ENCODE results near the gene TOMM34. TPM values are rescaled to one million over a fixed set of nuclear protein-coding genes. Genes with fewer than 3 reads are reported as not detected.

TOMM34 gene
- total and polyA plus RNA-seq, 2 donors (not counting 1 experiment from before 2014, with no cell fraction given), result 15.5 to 25.6 TPM

- TF ChIP-seq EZH2 (IDR thresholded peaks at IDR 0.05; ENCODE audit: low read length, missing control alignments), result no peak
These were observed 3.4 kb upstream of the TOMM34 start for GRCh38 chr20:44963325-44964215.

DNA sequence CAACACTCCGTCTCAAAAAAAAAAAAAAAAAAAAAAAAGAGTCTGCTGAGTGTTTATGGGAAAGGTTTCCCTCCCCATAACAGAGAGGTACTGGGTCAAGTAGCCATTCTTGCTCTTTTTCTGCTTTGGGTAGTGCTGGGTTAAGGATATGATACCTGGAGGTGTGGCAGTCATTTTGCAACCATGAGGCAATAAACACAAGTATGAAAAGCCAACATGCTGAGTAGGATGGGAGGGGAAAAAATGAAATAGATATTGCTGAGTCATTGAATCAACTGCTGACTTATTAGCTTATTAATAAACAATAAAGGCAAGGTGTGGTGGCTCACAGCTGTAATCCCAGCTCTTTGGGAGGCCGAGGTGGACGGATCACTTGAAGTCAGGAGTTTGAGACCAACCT is 2.3 kb upstream of the TOMM34 start:
- Histone ChIP-seq H3K79me2 (ENCODE audit: control insufficient read depth, insufficient read depth, low read length) (peaks cover 29% of the 10 kb centered on the region), H3K27ac (ENCODE audit: insufficient read depth, low read length) (no peak overlapping the region), H3K27me3 (ENCODE audit: control insufficient read depth, insufficient read depth, low read length) (no peaks in the 10 kb centered on the region), H2AFZ (ENCODE audit: low read length) (no peak overlapping the region), H3K36me3 (ENCODE audit: control insufficient read depth, insufficient read depth, low read length) (no peaks in the 10 kb centered on the region), H3K9me3 (ENCODE audit: control insufficient read depth, insufficient read depth, low read depth, low read length) (no peaks in the 10 kb centered on the region), H4K20me1 (ENCODE audit: control insufficient read depth, extremely low read depth, insufficient read depth, low read length) (no peaks in the 10 kb centered on the region), H3K4me1 (ENCODE audit: control insufficient read depth, extremely low read depth, insufficient read depth, low read length) (peaks cover 12% of the 10 kb centered on the region), H3K4me3 (replicated peaks in 1 of 4; ENCODE audit: control extremely low read depth in 1 of 4, insufficient read depth in 1 of 4, low read depth in 3 of 4, low read length in 4 of 4) (no peak overlapping the region), H3K9ac (ENCODE audit: insufficient read depth, low read length) (no peak overlapping the region), H3K4me2 (ENCODE audit: extremely low read depth, insufficient read depth, low read length) (no peak overlapping the region)
- TF ChIP-seq, protein P1, sequence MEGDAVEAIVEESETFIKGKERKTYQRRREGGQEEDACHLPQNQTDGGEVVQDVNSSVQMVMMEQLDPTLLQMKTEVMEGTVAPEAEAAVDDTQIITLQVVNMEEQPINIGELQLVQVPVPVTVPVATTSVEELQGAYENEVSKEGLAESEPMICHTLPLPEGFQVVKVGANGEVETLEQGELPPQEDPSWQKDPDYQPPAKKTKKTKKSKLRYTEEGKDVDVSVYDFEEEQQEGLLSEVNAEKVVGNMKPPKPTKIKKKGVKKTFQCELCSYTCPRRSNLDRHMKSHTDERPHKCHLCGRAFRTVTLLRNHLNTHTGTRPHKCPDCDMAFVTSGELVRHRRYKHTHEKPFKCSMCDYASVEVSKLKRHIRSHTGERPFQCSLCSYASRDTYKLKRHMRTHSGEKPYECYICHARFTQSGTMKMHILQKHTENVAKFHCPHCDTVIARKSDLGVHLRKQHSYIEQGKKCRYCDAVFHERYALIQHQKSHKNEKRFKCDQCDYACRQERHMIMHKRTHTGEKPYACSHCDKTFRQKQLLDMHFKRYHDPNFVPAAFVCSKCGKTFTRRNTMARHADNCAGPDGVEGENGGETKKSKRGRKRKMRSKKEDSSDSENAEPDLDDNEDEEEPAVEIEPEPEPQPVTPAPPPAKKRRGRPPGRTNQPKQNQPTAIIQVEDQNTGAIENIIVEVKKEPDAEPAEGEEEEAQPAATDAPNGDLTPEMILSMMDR (conservative IDR thresholded peaks at IDR 0.05 in 1 of 2, IDR thresholded peaks at IDR 0.05 in 1 of 2; ENCODE audit: low read depth in 1 of 2, low read length in 2 of 2), result no peak
- no peak for TF ChIP-seq EZH2 (IDR thresholded peaks at IDR 0.05; ENCODE audit: low read length, missing control alignments)
- no peak for DNase-seq (ENCODE audit: low read depth in 2 of 2)

More at GRCh38 chr20:44963325-44964215, 3.4 kb upstream of the TOMM34 start:
- no peak overlapping the region for H3K4me2 ChIP-seq (ENCODE audit: extremely low read depth, insufficient read depth, low read length)
- H3K79me2 ChIP-seq (ENCODE audit: control insufficient read depth, insufficient read depth, low read length), result peaks cover 30% of the 10 kb centered on the region
- no peak overlapping the region for H3K4me3 ChIP-seq (replicated peaks in 1 of 4; ENCODE audit: control extremely low read depth in 1 of 4, insufficient read depth in 1 of 4, low read depth in 3 of 4, low read length in 4 of 4)
- no peak for DNase-seq (ENCODE audit: low read depth in 2 of 2)
- H3K9me3 ChIP-seq (ENCODE audit: control insufficient read depth, insufficient read depth, low read depth, low read length), result no peaks in the 10 kb centered on the region
- no peak overlapping the region for H2AFZ ChIP-seq (ENCODE audit: low read length)
- H3K27me3 ChIP-seq (ENCODE audit: control insufficient read depth, insufficient read depth, low read length), result no peaks in the 10 kb centered on the region
- no peak overlapping the region for H3K9ac ChIP-seq (ENCODE audit: insufficient read depth, low read length)
- no peak overlapping the region for H3K27ac ChIP-seq (ENCODE audit: insufficient read depth, low read length)
- H4K20me1 ChIP-seq (ENCODE audit: control insufficient read depth, extremely low read depth, insufficient read depth, low read length), result no peaks in the 10 kb centered on the region
- H3K36me3 ChIP-seq (ENCODE audit: control insufficient read depth, insufficient read depth, low read length), result no peaks in the 10 kb centered on the region
- H3K4me1 ChIP-seq (ENCODE audit: control insufficient read depth, extremely low read depth, insufficient read depth, low read length), result peaks cover 9% of the 10 kb centered on the region

GRCh38 chr20:44961870-44962267 is 1.7 kb upstream of the TOMM34 start:
- peak overlapping the region; percentile 60 for H2AFZ ChIP-seq (ENCODE audit: low read length)

More at GRCh38 chr20:44961870-44962267, 1.7 kb upstream of the TOMM34 start:
- Histone ChIP-seq H3K36me3 (ENCODE audit: control insufficient read depth, insufficient read depth, low read length) (no peaks in the 10 kb centered on the region), H4K20me1 (ENCODE audit: control insufficient read depth, extremely low read depth, insufficient read depth, low read length) (no peaks in the 10 kb centered on the region), H3K4me1 (ENCODE audit: control insufficient read depth, extremely low read depth, insufficient read depth, low read length) (peaks cover 12% of the 10 kb centered on the region), H3K9ac (ENCODE audit: insufficient read depth, low read length) (no peak overlapping the region), H3K79me2 (ENCODE audit: control insufficient read depth, insufficient read depth, low read length) (peaks cover 27% of the 10 kb centered on the region), H3K4me2 (ENCODE audit: extremely low read depth, insufficient read depth, low read length) (no peak overlapping the region), H3K27ac (ENCODE audit: insufficient read depth, low read length) (no peak overlapping the region), H3K27me3 (ENCODE audit: control insufficient read depth, insufficient read depth, low read length) (no peaks in the 10 kb centered on the region), H3K4me3 (replicated peaks in 1 of 4; ENCODE audit: control extremely low read depth in 1 of 4, insufficient read depth in 1 of 4, low read depth in 3 of 4, low read length in 4 of 4) (no peak overlapping the region), H3K9me3 (ENCODE audit: control insufficient read depth, insufficient read depth, low read depth, low read length) (no peaks in the 10 kb centered on the region)
- no peak for TF ChIP-seq EZH2 (IDR thresholded peaks at IDR 0.05; ENCODE audit: low read length, missing control alignments)
- TF ChIP-seq, protein P1 (conservative IDR thresholded peaks at IDR 0.05 in 1 of 2, IDR thresholded peaks at IDR 0.05 in 1 of 2; ENCODE audit: low read depth in 1 of 2, low read length in 2 of 2), result no peak
- DNase-seq (ENCODE audit: low read depth in 2 of 2), result peak in 1 of 2 donors; percentile 63
